ENCODE measurements around the gene SVOPL.

SVOPL gene

DNA sequence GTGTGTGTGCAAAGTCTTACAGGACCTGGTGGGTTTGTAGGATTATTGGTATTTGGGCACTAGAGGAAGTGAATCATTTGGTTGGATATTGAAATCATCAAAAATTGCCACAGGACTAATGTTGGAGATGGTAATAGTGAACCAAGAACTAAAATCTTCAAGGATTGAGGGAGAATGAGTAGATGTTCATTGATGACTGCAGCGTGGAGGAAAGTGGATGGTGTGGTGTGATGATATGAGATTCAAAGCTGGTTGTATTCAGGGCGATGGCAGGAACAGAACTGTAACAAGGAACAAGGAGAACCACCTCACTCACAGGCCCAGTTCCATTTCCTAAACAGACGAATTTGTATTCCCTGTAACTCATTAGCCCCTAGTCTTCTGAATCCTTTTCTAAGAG lies 150.8 kb downstream of the SVOPL start:
- TF ChIP-seq, protein P1, sequence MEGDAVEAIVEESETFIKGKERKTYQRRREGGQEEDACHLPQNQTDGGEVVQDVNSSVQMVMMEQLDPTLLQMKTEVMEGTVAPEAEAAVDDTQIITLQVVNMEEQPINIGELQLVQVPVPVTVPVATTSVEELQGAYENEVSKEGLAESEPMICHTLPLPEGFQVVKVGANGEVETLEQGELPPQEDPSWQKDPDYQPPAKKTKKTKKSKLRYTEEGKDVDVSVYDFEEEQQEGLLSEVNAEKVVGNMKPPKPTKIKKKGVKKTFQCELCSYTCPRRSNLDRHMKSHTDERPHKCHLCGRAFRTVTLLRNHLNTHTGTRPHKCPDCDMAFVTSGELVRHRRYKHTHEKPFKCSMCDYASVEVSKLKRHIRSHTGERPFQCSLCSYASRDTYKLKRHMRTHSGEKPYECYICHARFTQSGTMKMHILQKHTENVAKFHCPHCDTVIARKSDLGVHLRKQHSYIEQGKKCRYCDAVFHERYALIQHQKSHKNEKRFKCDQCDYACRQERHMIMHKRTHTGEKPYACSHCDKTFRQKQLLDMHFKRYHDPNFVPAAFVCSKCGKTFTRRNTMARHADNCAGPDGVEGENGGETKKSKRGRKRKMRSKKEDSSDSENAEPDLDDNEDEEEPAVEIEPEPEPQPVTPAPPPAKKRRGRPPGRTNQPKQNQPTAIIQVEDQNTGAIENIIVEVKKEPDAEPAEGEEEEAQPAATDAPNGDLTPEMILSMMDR (IDR thresholded peaks at IDR 0.05; ENCODE audit: low read length, missing control alignments): no peak
- no peak for DNase-seq (ENCODE audit: low read depth)
- H3K4me3 ChIP-seq (replicated peaks; ENCODE audit: low read depth, low read length): no peak overlapping the region

DNA sequence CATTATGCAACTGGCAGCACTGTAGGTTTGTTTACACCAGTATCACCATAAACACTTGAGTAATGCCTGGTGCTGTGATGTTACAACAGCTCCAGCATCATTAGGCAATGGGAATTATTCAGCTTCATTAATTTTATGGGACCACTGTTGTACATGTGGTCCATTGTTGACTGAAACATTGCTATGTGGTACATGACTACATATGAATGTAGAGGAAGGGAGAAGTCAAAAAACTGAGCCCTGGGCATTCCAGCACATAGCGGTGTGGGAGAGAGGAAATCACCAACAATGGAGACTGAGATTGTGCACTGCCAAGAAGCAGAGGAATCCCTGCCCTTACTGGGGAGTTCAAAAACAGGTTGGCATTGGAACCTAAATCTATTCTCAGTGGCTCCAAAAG lies 152.1 kb downstream of the SVOPL start:
- peak; percentile 47 for DNase-seq (ENCODE audit: low read depth)
- TF ChIP-seq, protein P1 (IDR thresholded peaks at IDR 0.05; ENCODE audit: low read length, missing control alignments): no peak
- no peak overlapping the region for H3K4me3 ChIP-seq (replicated peaks; ENCODE audit: low read depth, low read length)

DNA sequence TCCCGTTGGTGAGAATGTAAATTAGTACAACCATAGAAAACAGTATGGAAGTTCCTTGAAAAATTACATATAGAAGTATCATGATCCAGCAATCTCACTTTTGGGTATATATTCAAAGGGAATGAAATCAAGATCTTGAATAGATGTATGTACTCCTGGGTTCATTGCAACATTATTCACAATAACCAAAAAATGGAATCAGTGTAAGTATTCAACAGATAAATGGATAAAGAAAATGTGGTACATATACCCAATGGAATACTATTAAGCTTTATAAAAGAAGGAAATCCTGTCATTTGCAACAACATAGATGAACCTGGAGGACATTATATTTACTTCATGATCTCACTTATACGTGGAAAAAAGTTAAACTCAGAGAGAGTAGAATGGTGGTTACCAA lies 154.3 kb downstream of the SVOPL start:
- H3K4me3 ChIP-seq (replicated peaks; ENCODE audit: low read depth, low read length): no peak overlapping the region
- TF ChIP-seq, protein P1 (IDR thresholded peaks at IDR 0.05; ENCODE audit: low read length, missing control alignments): no peak
- DNase-seq (ENCODE audit: low read depth): no peak

DNA sequence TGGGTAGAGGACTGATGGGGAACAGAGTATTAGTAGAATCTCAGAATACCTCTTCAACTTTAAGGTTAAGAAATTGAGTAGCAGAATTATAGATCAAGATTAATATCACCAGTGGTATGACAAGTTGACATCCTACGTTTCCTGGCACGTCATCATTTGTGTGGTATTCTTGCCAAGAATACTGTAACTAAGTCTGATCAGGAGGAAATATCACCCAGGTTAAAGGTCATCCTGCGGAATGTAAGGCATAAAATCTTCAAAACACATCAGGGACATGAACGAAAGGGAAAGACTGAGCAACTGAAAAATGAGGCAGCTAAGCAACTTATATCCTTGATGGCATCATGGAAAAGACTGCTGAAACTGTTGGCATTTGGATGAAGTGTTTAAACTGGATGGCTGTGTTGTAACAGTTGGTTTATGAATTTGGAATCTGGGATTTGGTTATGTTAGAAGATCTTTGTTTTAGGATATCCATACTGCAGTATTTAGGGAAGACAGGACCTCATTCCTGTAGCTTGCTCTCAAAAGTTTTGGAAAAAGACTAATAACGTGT lies 155.0 kb downstream of the SVOPL start:
- H3K4me3 ChIP-seq (replicated peaks; ENCODE audit: low read depth, low read length): no peak overlapping the region
- DNase-seq (ENCODE audit: low read depth): peak; percentile 17
- TF ChIP-seq, protein P1 (IDR thresholded peaks at IDR 0.05; ENCODE audit: low read length, missing control alignments): no peak

DNA sequence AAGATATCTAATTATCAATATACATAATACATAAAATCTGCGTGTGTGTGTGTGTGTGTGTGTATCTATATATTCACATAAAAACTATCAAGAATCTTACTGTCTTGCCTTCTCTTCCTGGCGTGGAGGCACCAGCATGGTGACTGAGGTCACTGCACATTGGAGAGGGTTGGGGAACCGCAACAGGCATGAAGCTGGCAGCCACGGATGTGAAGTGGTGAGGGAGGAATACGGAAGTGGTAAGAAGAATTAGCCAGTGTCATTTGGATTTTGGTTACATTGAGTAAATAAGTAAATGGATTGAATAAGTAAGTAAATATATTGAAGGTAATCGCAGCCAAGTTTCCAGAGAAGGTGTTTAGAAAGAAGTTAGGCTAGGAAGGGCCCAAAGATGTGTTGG lies 156.0 kb downstream of the SVOPL start:
- no peak for DNase-seq (ENCODE audit: low read depth)
- TF ChIP-seq, protein P1 (IDR thresholded peaks at IDR 0.05; ENCODE audit: low read length, missing control alignments): no peak
- H3K4me3 ChIP-seq (replicated peaks; ENCODE audit: low read depth, low read length): no peak overlapping the region
